Left hindlimb (tissue), 1 donor: ENCODE results near the gene ZNF664.

ENCODE experiments used
- DNase-seq: peaks from one replicate; pipeline ENCODE4 v3.0.0-alpha.2; 2018

The ZNF664 gene

DNA sequence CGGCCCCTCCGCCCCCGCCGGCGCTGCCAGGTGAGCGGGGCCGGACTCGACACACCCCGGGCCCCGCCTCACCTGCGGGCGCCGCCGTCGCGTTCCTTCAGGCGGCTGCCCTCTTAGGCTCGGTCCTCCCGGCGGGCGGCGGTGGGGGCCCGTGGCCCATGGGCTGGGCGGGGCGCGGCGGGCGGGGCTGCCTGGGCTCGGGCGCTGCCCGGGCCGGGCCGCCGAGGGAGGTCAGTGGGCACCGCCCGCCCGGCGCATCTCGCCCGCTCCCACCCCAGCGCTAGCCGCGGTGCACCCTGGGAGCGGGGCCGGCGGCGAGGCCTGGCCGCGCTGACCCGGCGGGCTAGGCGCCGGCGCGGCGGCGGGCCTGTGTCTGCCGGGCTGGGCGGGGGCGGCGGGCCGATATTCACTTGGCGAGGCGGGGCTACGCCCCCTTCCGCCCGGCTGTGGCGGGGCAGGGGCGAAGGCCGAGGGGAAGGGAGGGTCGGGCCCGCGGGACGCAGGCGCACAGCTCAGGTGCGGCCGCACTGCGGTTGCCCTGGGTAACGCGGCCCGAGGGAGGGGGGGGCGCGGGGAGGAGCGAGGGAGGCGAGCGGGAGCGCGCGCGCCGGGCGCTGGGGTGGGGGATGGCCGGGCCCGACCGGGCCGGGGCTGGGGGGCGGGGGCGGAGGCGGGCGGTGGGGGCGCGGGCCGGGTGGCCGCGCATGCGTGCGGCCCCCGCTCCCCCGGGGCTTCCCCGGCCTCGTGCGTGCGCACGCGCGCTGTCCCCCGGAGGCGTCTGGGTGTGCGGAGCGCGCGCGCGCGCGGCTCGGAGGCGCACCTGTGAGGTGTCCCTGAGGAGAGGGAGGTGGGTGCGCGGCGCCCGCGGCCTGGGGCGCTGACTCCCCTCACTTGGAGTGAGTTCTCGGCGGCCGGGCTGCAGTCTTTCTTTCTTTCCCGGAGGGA is at the start of gene ZNF664, which contains the start of gene CCDC92:
TSS of gene ZNF664 (plus strand) at position 759 of the 945 bp plus-strand sequence. CDS start 38,930 bp downstream, outside the sequence.
TSS of gene CCDC92 (minus strand) at position 375 of the 945 bp plus-strand sequence. CDS start 28,526 bp downstream, outside the sequence.
- peak; percentile 94 for DNase-seq

GRCh38 chr12:123923927-123924326 is 49.1 kb upstream of the ZNF664 start:
- no peak for DNase-seq

DNA sequence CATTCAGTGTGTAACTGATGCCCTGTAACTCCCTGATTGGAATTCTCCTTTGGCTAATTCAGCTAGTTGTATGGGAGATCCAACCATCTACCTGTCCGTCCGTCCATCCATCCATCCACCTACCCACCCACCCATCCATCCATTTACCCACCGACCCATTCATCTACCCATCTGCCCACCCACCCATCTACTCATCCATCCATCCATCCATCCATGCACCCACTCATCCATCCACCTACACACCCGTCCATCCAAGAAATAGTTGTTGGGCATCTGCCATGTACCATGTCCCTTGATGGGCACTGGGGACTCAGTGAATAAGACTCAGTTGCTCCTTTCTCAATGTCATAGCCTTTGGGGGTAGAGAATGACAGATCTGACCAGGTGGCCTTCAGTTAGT is 48.5 kb upstream of the ZNF664 start:
- DNase-seq: no peak

DNA sequence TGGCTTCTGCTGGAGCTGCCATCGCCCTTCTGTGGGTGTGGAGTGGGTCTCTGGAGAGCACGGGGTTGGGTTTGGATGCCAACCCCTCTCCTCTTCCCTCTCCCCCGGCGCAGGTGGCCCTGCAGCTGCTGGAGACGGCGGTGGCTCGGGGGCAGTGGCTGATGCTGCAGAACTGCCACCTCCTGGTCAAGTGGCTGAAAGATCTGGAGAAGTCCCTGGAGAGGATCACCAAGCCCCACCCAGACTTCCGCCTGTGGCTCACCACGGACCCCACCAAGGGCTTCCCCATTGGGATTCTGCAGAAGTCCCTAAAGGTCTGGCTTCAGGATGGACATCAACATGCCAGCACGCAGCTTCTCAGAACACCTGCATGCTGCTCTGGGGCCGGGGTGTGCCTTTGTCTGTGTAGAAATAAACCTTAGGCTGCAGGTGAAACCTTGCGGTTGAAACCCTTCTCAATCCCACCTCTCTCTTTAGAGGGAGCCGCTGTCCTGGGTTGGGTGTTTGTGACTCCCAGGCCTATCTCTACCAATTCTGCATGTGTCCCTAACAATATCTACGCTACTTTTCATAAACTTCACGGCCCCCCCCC is 44.6 kb upstream of the ZNF664 start:
- no peak for DNase-seq

GRCh38 chr12:123928897-123929296 is 44.1 kb upstream of the ZNF664 start:
- DNase-seq: no peak

DNA sequence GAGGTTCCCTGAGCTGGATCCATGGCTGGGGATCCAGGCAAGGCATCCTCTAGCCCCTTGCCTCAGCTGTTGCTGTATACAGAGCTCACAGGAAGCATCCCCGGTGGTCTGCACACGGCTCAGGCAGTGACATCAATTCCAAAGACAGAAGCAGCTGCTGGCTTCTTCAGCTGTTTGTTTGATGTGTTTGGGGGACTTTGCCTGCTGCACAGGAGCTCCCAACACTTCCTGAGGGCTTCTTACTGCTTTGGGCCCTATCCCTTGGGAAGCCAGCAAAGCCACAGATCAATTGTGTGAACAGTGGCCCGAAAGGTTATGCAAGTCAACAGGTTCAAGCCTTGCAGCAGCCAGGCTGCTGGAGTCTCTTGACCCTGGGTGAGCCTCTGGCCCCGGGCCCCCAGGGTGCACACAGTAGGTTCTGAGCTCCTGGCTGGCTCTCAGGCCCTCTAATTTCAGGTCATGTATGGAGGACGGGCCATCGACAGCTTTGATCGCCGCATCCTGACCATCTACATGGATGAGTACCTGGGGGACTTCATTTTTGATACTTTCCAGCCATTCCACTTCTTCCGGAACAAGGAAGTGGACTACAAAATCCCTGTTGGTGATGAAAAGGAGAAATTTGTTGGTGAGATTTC is 43.0 kb upstream of the ZNF664 start:
- no peak for DNase-seq

DNA sequence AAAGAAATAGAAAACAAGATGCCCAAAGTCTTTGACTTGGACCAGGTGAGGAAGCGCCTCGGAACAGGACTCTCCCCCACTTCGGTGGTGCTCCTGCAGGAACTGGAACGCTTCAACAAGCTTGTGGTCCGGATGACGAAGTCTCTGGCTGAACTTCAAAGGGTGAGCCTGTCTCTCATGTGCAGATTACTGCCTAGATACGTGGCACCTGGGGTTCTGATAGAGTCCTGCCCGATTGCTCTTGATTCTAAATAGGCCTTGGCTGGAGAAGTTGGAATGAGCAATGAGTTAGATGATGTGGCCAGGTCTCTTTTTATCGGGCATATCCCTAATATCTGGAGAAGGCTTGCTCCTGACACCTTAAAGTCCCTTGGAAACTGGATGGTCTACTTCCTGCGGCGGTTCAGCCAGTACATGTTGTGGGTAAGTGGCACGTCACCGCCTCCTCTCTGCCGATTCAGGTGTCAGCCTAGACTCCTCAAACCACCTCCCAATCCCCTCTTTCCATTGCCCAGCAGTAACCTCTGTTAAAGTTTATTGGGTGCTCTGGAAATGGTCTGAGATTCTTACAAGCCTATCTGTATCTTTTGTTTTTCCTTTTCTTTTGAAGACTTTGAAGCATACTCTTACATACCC is 41.2 kb upstream of the ZNF664 start:
- no peak for DNase-seq

DNA sequence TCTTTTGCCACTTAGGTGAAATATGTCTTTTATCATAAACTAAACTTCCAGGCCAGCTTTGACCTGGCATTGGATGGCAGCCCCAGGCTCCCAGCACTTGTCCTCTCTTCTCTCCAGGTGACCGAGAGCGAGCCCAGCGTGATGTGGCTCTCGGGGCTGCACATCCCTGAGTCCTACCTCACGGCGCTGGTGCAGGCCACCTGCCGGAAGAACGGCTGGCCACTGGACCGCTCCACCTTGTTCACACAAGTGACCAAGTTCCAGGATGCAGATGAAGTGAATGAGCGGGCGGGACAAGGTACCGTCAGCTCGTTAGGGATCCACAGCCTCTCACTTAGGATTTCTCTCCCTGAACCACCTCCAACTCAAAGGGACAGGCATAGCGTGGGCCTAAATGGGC is 39.8 kb upstream of the ZNF664 start:
- no peak for DNase-seq

- no peak for DNase-seq
These were observed 38.9 kb upstream of the ZNF664 start for GRCh38 chr12:123934016-123934620.

- DNase-seq: no peak
These were observed 38.2 kb upstream of the ZNF664 start for GRCh38 chr12:123934829-123935228.

DNA sequence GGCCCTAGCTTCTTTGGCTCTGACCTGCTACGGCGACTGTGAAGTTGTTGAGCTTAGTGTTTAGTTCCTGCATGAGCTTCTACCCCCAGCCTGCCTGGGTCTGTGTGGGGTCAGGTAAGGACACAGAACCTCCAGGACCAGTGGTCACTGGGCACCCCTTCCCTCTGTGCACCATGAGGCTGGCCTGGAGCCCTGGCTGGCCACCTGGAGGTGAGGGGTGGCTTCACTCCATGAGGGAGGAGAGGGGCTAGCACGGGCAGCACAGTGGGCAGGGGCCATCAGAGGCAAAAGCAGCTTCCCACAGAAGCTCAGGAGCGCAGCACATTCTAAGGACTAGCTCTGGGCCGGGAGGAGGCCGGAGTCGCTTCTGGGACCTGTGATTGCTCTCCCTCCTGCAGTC is 37.1 kb upstream of the ZNF664 start:
- DNase-seq: no peak

- DNase-seq: no peak
These were observed 36.5 kb upstream of the ZNF664 start for GRCh38 chr12:123936471-123936870.

DNA sequence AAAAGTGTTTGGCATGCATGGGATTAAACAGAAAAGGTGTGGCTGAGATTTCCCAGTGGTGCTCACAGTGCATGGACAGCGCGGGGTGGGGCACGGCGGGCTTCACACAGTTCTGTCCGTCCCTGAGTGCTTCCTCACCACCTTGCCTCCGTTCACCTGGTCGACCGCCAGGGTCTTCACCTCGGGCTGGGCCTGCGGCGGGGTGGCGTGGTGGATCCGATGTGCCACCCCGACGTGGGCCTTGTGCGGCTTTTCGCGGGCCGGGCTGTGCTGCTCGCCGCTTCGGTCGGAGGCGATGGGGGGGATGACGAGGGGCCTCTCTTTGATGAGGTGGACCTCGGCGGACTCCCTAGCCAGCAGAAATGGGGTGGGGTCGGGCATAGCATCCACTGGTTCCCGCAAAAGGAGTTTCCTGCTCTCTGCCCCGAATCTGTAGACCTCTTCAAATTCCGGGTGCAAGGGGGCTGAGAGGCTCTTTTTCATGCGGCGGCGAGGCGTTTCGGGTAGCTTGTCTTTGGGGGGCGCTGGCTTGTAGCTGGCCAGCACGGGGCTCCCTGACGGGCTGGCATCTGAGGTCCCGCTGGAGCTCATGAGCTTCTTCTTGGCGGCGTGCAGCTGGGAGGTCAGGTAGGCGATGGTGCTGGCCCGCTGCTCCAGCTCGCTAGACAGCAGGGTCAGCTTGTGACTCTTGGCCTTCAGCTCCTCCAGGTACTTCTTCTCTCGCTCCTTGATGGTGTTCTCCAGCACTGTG is 35.9 kb upstream of the ZNF664 start:
- no peak for DNase-seq

- DNase-seq: no peak
These were observed 35.1 kb upstream of the ZNF664 start for GRCh38 chr12:123937707-123938591.

DNA sequence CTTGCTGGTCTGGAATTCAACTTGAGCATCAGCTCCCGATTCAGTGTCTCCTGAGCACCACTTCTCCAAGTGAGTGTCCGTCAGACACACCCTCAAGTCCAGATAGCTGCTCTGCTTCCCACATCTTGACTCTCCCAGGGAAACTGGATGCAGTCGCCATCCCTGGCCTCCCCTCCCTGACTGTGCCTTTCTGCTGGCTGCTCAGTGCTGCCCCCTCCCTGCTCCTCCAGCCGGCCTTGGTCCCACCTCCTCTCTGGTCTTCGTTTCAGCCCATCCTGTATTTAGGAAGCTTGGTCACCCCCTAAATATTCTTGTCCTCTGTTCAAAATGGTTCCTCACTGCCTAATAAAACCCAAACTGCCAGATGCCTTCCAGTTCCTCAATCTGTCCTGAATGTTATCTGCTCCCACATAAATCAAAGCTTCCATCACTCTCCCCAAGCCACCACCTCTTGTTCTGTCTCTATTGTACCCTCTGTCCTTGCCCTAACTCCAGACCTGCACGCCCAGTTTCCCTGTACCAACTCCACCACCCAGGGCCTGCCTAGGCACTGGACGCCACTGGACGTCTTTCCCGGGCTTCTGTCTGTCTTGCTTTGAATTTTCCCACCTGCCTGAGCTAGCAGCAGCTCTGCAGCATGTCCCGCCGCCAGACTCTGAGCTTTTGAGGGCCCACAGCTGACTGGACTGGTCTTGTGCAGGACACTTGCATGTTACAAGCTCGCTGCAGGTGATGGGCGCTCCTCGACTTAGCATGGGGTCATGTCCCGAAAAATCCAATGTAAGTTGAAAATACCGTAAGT is 34.1 kb upstream of the ZNF664 start:
- no peak for DNase-seq

DNA sequence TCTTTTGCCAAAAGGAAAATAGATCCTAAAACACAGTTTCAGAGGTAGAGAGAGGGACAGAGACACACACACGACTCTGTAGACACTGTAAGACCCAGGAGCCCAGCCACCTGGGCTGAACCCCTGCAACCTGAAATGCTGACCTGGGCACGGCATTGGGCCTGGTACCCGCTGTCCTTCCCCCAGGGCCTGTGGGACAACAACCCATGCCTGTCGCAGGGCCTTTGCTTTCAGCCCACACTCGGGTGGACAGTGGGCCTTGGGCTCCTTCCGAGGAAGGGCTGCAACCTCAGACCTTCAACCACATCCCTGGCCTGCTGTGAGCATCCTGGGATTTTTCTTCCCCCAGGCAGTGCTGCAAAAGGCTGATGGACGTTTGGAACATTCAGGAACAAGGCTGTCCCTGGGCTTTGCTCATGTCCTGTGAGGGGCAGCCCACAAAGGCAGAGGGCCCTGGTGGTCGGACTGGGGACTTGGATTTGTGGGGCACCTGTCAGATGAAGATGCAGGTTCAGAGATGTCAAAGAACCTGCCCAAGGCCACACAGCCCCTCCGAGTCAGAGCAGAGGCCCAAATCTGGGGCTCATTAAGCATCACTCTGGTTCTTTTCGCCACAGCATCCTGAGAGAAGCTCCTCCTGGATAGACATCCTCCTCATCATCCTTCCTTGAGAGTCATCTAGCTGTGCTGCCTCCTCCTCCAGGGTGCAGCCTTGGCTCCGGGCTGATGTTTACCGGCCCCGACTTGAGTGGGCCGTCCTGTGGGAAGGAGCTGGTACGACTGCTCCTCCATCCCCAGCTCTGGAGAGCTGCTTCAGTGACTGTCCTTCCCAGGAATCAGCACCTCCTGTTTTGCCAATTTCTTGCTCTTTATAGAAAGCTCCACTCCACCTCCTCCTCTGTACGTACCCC is 33.0 kb upstream of the ZNF664 start:
- no peak for DNase-seq

DNA sequence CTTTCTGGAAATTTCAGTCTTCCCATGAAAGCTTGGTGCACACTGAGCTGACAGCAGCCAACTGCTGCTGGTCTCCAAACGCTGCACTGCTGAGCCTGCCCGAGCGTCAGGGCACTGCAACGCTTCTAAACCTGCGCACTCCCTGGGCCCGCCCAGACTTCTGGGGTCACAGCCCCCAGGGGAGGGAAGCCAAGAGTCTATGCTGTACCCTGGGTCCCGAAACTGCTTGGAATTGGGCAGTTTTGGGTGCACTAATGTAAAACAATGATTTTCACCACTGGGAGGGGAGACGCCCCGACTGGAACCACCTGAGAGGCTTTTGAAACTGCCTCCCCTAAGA is 32.4 kb upstream of the ZNF664 start:
- no peak for DNase-seq

- DNase-seq: no peak
These were observed 32.0 kb upstream of the ZNF664 start for GRCh38 chr12:123941000-123941399.
